Panc1 (cell line): Measurements from ENCODE around the gene MARCHF3. TPM values are rescaled to one million over a fixed set of nuclear protein-coding genes. Genes with fewer than 3 reads are reported as not detected.

Experiments used
- ATAC-seq: fragments of 200-7000 bp; cut with Tn5 transposase; 2 replicates; pipeline ENCODE4 v1.9.1; 2020; ENCODE audit warnings: mild to moderate bottlenecking, moderate library complexity
- BruUV-seq: library from RNA; stranded (reverse); fragments of 400-500 nt; replicated peaks from 2 replicates; lab custom pipeline; 2021; lab: Mats Ljungman, UMichigan
- CTCF ChIA-PET: fragments of 300-600 bp; sonication (Branson Sonifier 250); formaldehyde crosslinking; loops from one replicate; lab custom pipeline; 2022; ENCODE audit warnings: antibody characterized with exemption; lab: Charles Lee
- POLR2A ChIA-PET: fragments of 300-600 bp; sonication (Branson Sonifier 250); formaldehyde crosslinking; loops from one replicate; lab custom pipeline; 2022; ENCODE audit warnings: antibody characterized with exemption; lab: Charles Lee
- DNase-seq: peaks from one replicate; pipeline ENCODE4 v3.0.0-alpha.2; 2010; ENCODE audit warnings: low read depth, low spot score
- H3K27ac ChIP-seq: 2 replicates; pipeline ENCODE4 v1.5.1; 2011; ENCODE audit warnings: mild to moderate bottlenecking, low read length, inconsistent platforms
- H3K27me3 ChIP-seq: fragments of 200-500 bp; sonication (Bioruptor generic); 2 replicates; pipeline ENCODE4 v1.6.0; 2014; ENCODE audit warnings: low read length, inconsistent platforms; ENCODE audit not compliant: control insufficient read depth, insufficient read depth
- H3K36me3 ChIP-seq: fragments of 200-500 bp; sonication (Bioruptor generic); 2 replicates; pipeline ENCODE4 v1.5.1; 2014; ENCODE audit warnings: inconsistent platforms, mild to moderate bottlenecking, low read length, moderate library complexity; ENCODE audit not compliant: control insufficient read depth, insufficient read depth
- H3K4me1 ChIP-seq: 2 replicates; pipeline ENCODE4 v1.5.1; 2011; ENCODE audit warnings: inconsistent platforms, mild to moderate bottlenecking, low read length, moderate library complexity; ENCODE audit not compliant: control insufficient read depth, insufficient read depth
- H3K4me3 ChIP-seq, 2 experiments: 2 replicates each; pipeline ENCODE4 v1.5.1; 2011 to 2012; ENCODE audit warnings: low read depth in 2 of 2, low read length in 2 of 2, mild to moderate bottlenecking in 2 of 2, inconsistent platforms in 1 of 2, moderate library complexity in 1 of 2
- H3K9me3 ChIP-seq: fragments of 200-500 bp; sonication (Bioruptor generic); 2 replicates; pipeline ENCODE4 v1.5.1; 2014; ENCODE audit warnings: low read depth, mild to moderate bottlenecking, inconsistent platforms, low read length, moderate library complexity; ENCODE audit not compliant: control insufficient read depth, insufficient read depth
- CTCF ChIP-seq: fragments of 450-650 bp; IDR thresholded peaks from 2 replicates; pipeline ENCODE4 v1.5.1; 2017; ENCODE audit warnings: mild to moderate bottlenecking
- POLR2AphosphoS5 ChIP-seq: IDR thresholded peaks from 2 replicates; pipeline ENCODE4 v1.6.1; 2012; ENCODE audit warnings: mild to moderate bottlenecking, low read depth, low read length, moderate library complexity
- REST ChIP-seq, 2 experiments: IDR thresholded peaks; 2 replicates each; pipeline ENCODE4 v1.6.1; 2011 to 2012; ENCODE audit warnings: low read depth in 2 of 2, control low read depth in 1 of 2, low read length in 1 of 2, mild to moderate bottlenecking in 1 of 2, moderate library complexity in 1 of 2; ENCODE audit not compliant: insufficient read depth in 1 of 2
- SIN3A ChIP-seq: IDR thresholded peaks from 2 replicates; pipeline ENCODE4 v1.6.1; 2012; ENCODE audit warnings: low read depth, mild to moderate bottlenecking, low read length, moderate library complexity, borderline replicate concordance; ENCODE audit not compliant: insufficient read depth
- TCF7L2 ChIP-seq: IDR thresholded peaks from 2 replicates; pipeline ENCODE4 v1.6.1; 2011; ENCODE audit warnings: mild to moderate bottlenecking, low read depth, low read length, inconsistent platforms
- in situ Hi-C: cut with HindIII; loops from 2 replicates; pipeline ENCODE4 v1.10.0; 2016; ENCODE audit warnings: low sequenced_read_pairs, low pct_unique_long_range_greater_than_20kb
- intact Hi-C: fragments of 100-400 bp; cut with micrococcal nuclease; formaldehyde crosslinking; loops from one replicate; pipeline ENCODE4 v1.10.0; 2022; ENCODE audit not compliant: unreplicated experiment
- total RNA-seq: library from RNA; stranded (reverse); gene quantifications from one replicate; pipeline ENCODE4 v1.2.1, GENCODE V29; 2021; ENCODE audit not compliant: unreplicated experiment

The MARCHF3 gene
- total RNA-seq, 1 experiment from 2014 or later, result 3.0 TPM

GRCh38 chr5:126858441-126858840, 171.9 kb downstream of the MARCHF3 start:
- intact Hi-C loops, result no loop called here
- DNase-seq, result no peak
- no TSS peak for BruUV-seq

More at GRCh38 chr5:126858441-126858840, 171.9 kb downstream of the MARCHF3 start:
- Histone ChIP-seq H3K4me3 (no peak overlapping the region), H3K27me3 (no peaks in the 10 kb centered on the region), H3K4me1 (no peaks in the 10 kb centered on the region), H3K36me3 (no peaks in the 10 kb centered on the region), H3K27ac (no peak overlapping the region), H3K9me3 (no peaks in the 10 kb centered on the region)
- POLR2A ChIA-PET, result no interaction called here
- in situ Hi-C loops, result no loop called here
- no peak for TF ChIP-seq POLR2AphosphoS5
- no peak for TF ChIP-seq TCF7L2
- TF ChIP-seq CTCF, result no peak
- no peak for TF ChIP-seq REST (IDR thresholded peaks at IDR 0.05; ENCODE audit: insufficient read depth in 1 of 2, low read depth in 2 of 2, low read length in 1 of 2)
- no peak for TF ChIP-seq SIN3A
- CTCF ChIA-PET, result interaction anchor here (0.6 kb wide), 1 partner anchor 183 kb away, joined by 3 read pairs; no protein-coding TSS in a partner anchor
- ATAC-seq, result no peak
